Measurements from ENCODE around the gene USP21. TPM values are rescaled to one million over a fixed set of nuclear protein-coding genes. Genes with fewer than 3 reads are reported as not detected.
A peak's percentile ranks its signal among the peaks of the same experiment; 100 is the strongest.

Gene USP21
- total and polyA plus RNA-seq, 2 of the 4 experiments (the other 2 are of a cell fraction): 6.3 to 23.8 TPM

DNA sequence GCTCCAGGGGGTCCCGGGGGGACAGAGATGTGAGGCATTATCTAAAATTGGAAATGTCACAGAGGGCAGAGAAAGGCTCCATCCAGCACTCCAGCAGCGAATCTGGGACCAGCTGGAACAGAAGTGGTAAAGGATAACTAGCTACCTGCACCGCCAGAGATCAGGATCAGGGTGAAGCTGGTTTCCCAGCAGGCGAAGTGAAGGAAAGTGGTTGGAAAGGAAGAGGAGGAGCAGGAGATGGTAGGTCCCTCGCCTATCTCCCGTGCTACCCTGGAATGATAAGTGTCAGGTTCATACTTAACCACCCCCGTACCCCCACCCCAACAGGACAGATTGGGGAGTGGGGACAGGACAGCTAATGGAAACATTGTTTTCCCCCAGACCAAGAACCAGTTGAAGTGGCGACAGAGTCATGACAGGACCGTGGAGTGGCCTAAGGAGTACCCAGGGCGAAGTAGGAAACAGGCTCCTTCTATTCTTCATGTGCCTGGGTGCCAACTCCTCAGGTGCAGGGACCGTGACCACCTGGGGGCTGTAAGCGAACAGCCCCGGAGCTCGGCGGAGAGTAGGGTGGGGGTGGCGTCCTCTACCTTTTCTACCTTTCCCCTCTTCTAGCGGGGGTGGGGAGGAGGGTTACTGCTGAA, 17.3 kb downstream of the USP21 start:
- TF ChIP-seq CHD1 (IDR thresholded peaks at IDR 0.05; ENCODE audit: low read depth, low read length) (no peak), CEBPB (IDR thresholded peaks at IDR 0.05; ENCODE audit: low read depth, low read length) (no peak), BHLHE40 (IDR thresholded peaks at IDR 0.05; ENCODE audit: low read depth, low read length) (no peak), MAFK (IDR thresholded peaks at IDR 0.05; ENCODE audit: low read depth, low read length) (no peak), MAZ (IDR thresholded peaks at IDR 0.05; ENCODE audit: borderline replicate concordance, low read depth, low read length) (no peak), MXI1 (IDR thresholded peaks at IDR 0.05; ENCODE audit: borderline replicate concordance, low read depth, low read length) (no peak), SMC3 (IDR thresholded peaks at IDR 0.05; ENCODE audit: low read depth, low read length) (no peak)
- Histone ChIP-seq H2AK5ac (ENCODE audit: low read depth, low read length) (peak overlapping the region; percentile 78), H3K27ac (ENCODE audit: insufficient read depth, low read length) (peak overlapping the region; percentile 98), H2BK15ac (ENCODE audit: low read depth, low read length) (no peak overlapping the region), H3K36me3 (ENCODE audit: control insufficient read depth, insufficient read depth, low read length) (peaks cover 26% of the 10 kb centered on the region), H4K8ac (ENCODE audit: low read depth in 2 of 2, low read length in 2 of 2) (peak overlapping the region; percentile 87 to 99; a peak in 2 of 4 replicates), H3K27me3 (ENCODE audit: control insufficient read depth, insufficient read depth, low read length) (no peaks in the 10 kb centered on the region), H4K5ac (ENCODE audit: low read depth, low read length) (peak overlapping the region; percentile 98; the same call in 1 of the 2 replicates), H2BK120ac (ENCODE audit: low read depth, low read length) (no peak overlapping the region), H3K4ac (ENCODE audit: low read depth, low read length) (peak overlapping the region; percentile 94), H3K4me3 (ENCODE audit: insufficient read depth, low read depth, low read length) (peak overlapping the region; percentile 98), H3K4me2 (ENCODE audit: low read depth, low read length) (peak overlapping the region; percentile 96), H3K9me3 (ENCODE audit: control insufficient read depth, insufficient read depth, low read length) (no peaks in the 10 kb centered on the region), H3K18ac (ENCODE audit: low read depth, low read length) (no peak overlapping the region; the same call in 1 of the 2 replicates), H4K91ac (ENCODE audit: insufficient read depth, low read depth, low read length) (peak overlapping the region; percentile 82; the same call in 1 of the 2 replicates), H3K4me1 (ENCODE audit: control insufficient read depth, insufficient read depth, low read length) (peaks cover 17% of the 10 kb centered on the region), H3K56ac (ENCODE audit: extremely low read depth, insufficient read depth, low read length) (peak overlapping the region; percentile 80; the same call in 1 of the 2 replicates), H2BK5ac (ENCODE audit: low read depth, low read length, poor library complexity, severe bottlenecking) (peak overlapping the region; percentile 90), H3K9me1 (ENCODE audit: insufficient read depth, low read length) (peaks cover 11% of the 10 kb centered on the region), H4K20me1 (ENCODE audit: insufficient read depth, low read length) (peaks cover 13% of the 10 kb centered on the region; the same call in 1 of the 2 replicates), H3K23ac (ENCODE audit: low read depth, low read length) (peak overlapping the region; percentile 94), H3K9ac (ENCODE audit: low read depth, low read length) (peak overlapping the region; percentile 99), H2BK20ac (ENCODE audit: low read depth, low read length) (no peak overlapping the region), H3K14ac (replicated peaks; ENCODE audit: low read depth, low read length) (peak overlapping the region; percentile 91), H3K79me1 (ENCODE audit: low read depth in 1 of 2, low read length in 2 of 2) (peaks cover 14 to 39% of the 10 kb centered on the region in 2 experiments), H2AK9ac (replicated peaks; ENCODE audit: low read depth, low read length, poor library complexity) (peak overlapping the region; percentile 97), H2AFZ (replicated peaks; ENCODE audit: low read length, poor library complexity) (peak overlapping the region; percentile 100)
- intact Hi-C loops (cut with micrococcal nuclease): no loop called here
- no CpG with 5 or more reads among the region's 17 CpGs for WGBS, 2 experiments (ENCODE audit: extremely low coverage in 2 of 2, insufficient read length in 1 of 2)
- no TSS peak for BruUV-seq (replicated peaks)
- dilution Hi-C loops (cut with HindIII; ENCODE audit: low sequenced_read_pairs, unreplicated experiment): no loop called here
- POLR2A ChIA-PET (ENCODE audit: unreplicated experiment): no interaction called here
- in situ Hi-C loops (cut with MboI; ENCODE audit: low sequenced_read_pairs): no loop called here
- no peak for DNase-seq
- CTCF ChIA-PET: interaction anchor here (1.9 kb wide), 1 partner anchor 10 kb away, joined by 5 read pairs; the partner anchor contains the start of gene PPOX
- ATAC-seq (ENCODE audit: low read depth): no peak; the same call in 1 of the 2 replicates

All from IMR-90 (cell line).